GM23248 (cell line): ENCODE data around the gene NRN1L.

Experiments
- EZH2 ChIP-seq: fragments of 200-600 bp; sonication (generic); IDR thresholded peaks from 2 replicates; pipeline ENCODE4 v1.6.1; 2018; ENCODE audit warnings: antibody characterized with exemption, mild to moderate bottlenecking; ENCODE audit not compliant: insufficient read depth, poor library complexity, severe bottlenecking
- EZH2phosphoT487 ChIP-seq: fragments of 200-600 bp; sonication (generic); IDR thresholded peaks from 2 replicates; pipeline ENCODE4 v1.6.1; 2018; ENCODE audit warnings: antibody characterized with exemption, moderate library complexity, mild to moderate bottlenecking, low read depth; ENCODE audit not compliant: insufficient read depth

DNA sequence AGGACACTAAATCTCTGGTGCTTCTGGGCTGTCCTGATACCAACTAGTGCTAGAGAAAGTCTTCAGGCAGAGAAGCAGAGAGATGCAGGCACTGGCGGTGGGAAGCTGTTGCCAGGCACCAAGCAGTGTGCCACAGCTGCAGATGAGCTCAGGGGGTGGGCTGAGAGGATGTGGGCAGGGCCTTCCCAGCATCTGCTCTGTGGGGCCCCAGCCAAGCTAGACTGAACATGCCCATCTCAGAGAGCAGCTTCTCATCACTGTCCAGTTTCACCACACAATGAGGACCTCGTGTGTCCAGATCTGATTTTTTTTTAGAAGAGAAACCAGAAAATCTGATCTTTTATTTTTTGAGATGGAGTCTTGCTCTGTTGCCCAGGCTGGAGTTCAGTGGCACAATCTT lies 25.5 kb downstream of the NRN1L start:
- no peak for TF ChIP-seq EZH2
- TF ChIP-seq EZH2phosphoT487, result no peak
